ENCODE data around the gene TAOK1. TPM values are rescaled to one million over a fixed set of nuclear protein-coding genes. Genes with fewer than 3 reads are reported as not detected.
A peak's percentile ranks its signal among the peaks of the same experiment; 100 is the strongest.

TAOK1 gene
- total and polyA plus RNA-seq, 4 experiments from 2014 or later = 3.9 to 72.0 (median 37.6) TPM

- H3K27ac ChIP-seq (ENCODE audit: low read depth, low read length) = no peak overlapping the region
- Mint-ChIP-seq H3K27ac (no peak overlapping the region), H3K9me3 (no peaks in the 10 kb centered on the region), H3K4me3 (peak overlapping the region in 1 of 8 donors; percentile 21), H3K27me3 (no peaks in the 10 kb centered on the region), H3K4me1 (peaks cover 10 to 31% (median 16%) of the 10 kb centered on the region in 4 donors), H3K36me3 (peaks cover 0 to 31% of the 10 kb centered on the region in 2 donors)
- no peaks in the 10 kb centered on the region for H3K27me3 ChIP-seq (ENCODE audit: insufficient read depth, low read length)
- peaks cover 22% of the 10 kb centered on the region for H3K36me3 ChIP-seq (ENCODE audit: insufficient read depth, low read length)
- H3K4me1 ChIP-seq (ENCODE audit: insufficient read depth, low read length) = peaks cover 9% of the 10 kb centered on the region
- DNase-seq = no peak
- H3K4me3 ChIP-seq (ENCODE audit: low read length in 2 of 2) = no peak overlapping the region
- intact Hi-C loops (cut with micrococcal nuclease) = loop anchor here (10.0 kb wide), 1 partner anchor 197 kb away; no protein-coding TSS in a partner anchor
- POLR2A ChIA-PET (ENCODE audit: partially characterized antibody) = interaction anchor here (0.5 to 10.2 kb wide), 7 partner anchors 9 to 219 kb away, joined by 3 to 119 read pairs (median 10); partner anchors contain the start of gene GIT1
- CTCF ChIA-PET (ENCODE audit: partially characterized antibody) = interaction anchor here (0.8 to 28.5 kb wide), 11 partner anchors 8 to 202 kb away, joined by 3 to 523 read pairs (median 10); partner anchors contain the start of genes ANKRD13B and CORO6
- no peaks in the 10 kb centered on the region for H3K9me3 ChIP-seq (ENCODE audit: control insufficient read depth in 1 of 2, low read length in 2 of 2)
Observed at GRCh38 chr17:29571883-29572681, 181.9 kb downstream of the TAOK1 start.

GRCh38 chr17:29572691-29573557 is 182.8 kb downstream of the TAOK1 start:
- CTCF ChIA-PET (ENCODE audit: partially characterized antibody) = interaction anchor here (1.2 to 28.5 kb wide), 8 partner anchors 9 to 203 kb away, joined by 3 to 523 read pairs (median 8); partner anchors contain the start of gene CORO6

GRCh38 chr17:29573558-29573869 is 183.4 kb downstream of the TAOK1 start:
- Histone ChIP-seq H3K4me3 (ENCODE audit: low read length in 2 of 2) (no peak overlapping the region), H3K9me3 (ENCODE audit: control insufficient read depth in 1 of 2, low read length in 2 of 2) (no peaks in the 10 kb centered on the region), H3K27ac (ENCODE audit: low read depth, low read length) (no peak overlapping the region), H3K27me3 (ENCODE audit: insufficient read depth, low read length) (no peaks in the 10 kb centered on the region), H3K4me1 (ENCODE audit: insufficient read depth, low read length) (peaks cover 9% of the 10 kb centered on the region), H3K36me3 (ENCODE audit: insufficient read depth, low read length) (peaks cover 32% of the 10 kb centered on the region)
- CTCF ChIA-PET (ENCODE audit: partially characterized antibody) = interaction anchor here (1.2 to 28.5 kb wide), 8 partner anchors 10 to 203 kb away, joined by 3 to 523 read pairs (median 8); partner anchors contain the start of gene CORO6
- H3K27me3 Mint-ChIP-seq = no peaks in the 10 kb centered on the region
- peak overlapping the region in 2 of 7 donors; percentile 41 to 61 for H3K27ac Mint-ChIP-seq
- H3K4me3 Mint-ChIP-seq = no peak overlapping the region
- intact Hi-C loops (cut with micrococcal nuclease) = loop anchor here (10.0 kb wide), 1 partner anchor 199 kb away; no protein-coding TSS in a partner anchor
- peaks cover 10 to 22% (median 14%) of the 10 kb centered on the region in 4 donors for H3K4me1 Mint-ChIP-seq
- no peak for DNase-seq
- no peaks in the 10 kb centered on the region for H3K9me3 Mint-ChIP-seq
- POLR2A ChIA-PET (ENCODE audit: partially characterized antibody) = interaction anchor here (1.4 to 10.2 kb wide), 5 partner anchors 11 to 204 kb away, joined by 4 to 119 read pairs (median 13); partner anchors contain the start of gene GIT1
- H3K36me3 Mint-ChIP-seq = peaks cover 0 to 34% of the 10 kb centered on the region in 2 donors

More at GRCh38 chr17:29572691-29573557, 182.8 kb downstream of the TAOK1 start:
- intact Hi-C loops (cut with micrococcal nuclease) = loop anchor here (10.0 kb wide), 1 partner anchor 198 kb away; no protein-coding TSS in a partner anchor
- no peaks in the 10 kb centered on the region for H3K27me3 Mint-ChIP-seq
- peak overlapping the region in 1 of 7 donors; percentile 41 for H3K27ac Mint-ChIP-seq
- Histone ChIP-seq H3K9me3 (ENCODE audit: control insufficient read depth in 1 of 2, low read length in 2 of 2) (no peaks in the 10 kb centered on the region), H3K27me3 (ENCODE audit: insufficient read depth, low read length) (no peaks in the 10 kb centered on the region), H3K27ac (ENCODE audit: low read depth, low read length) (no peak overlapping the region), H3K36me3 (ENCODE audit: insufficient read depth, low read length) (peaks cover 26% of the 10 kb centered on the region), H3K4me3 (ENCODE audit: low read length in 2 of 2) (no peak overlapping the region), H3K4me1 (ENCODE audit: insufficient read depth, low read length) (peaks cover 9% of the 10 kb centered on the region)
- H3K4me3 Mint-ChIP-seq = no peak overlapping the region
- POLR2A ChIA-PET (ENCODE audit: partially characterized antibody) = interaction anchor here (0.5 to 10.2 kb wide), 8 partner anchors 10 to 219 kb away, joined by 3 to 119 read pairs (median 9); partner anchors contain the start of gene GIT1
- no peaks in the 10 kb centered on the region for H3K9me3 Mint-ChIP-seq
- peak in 3 of 5 donors; percentile 48 to 61 (median 61) for DNase-seq
- peaks cover 10 to 28% (median 16%) of the 10 kb centered on the region in 4 donors for H3K4me1 Mint-ChIP-seq
- H3K36me3 Mint-ChIP-seq = peaks cover 0 to 34% of the 10 kb centered on the region in 2 donors

GRCh38 chr17:29573871-29574731 is 183.9 kb downstream of the TAOK1 start:
- peaks cover 6% of the 10 kb centered on the region for H3K4me1 ChIP-seq (ENCODE audit: insufficient read depth, low read length)
- no peak overlapping the region for H3K4me3 ChIP-seq (ENCODE audit: low read length in 2 of 2)
- ChIA-PET CTCF (ENCODE audit: partially characterized antibody) (interaction anchor here (1.4 to 28.5 kb wide), 7 partner anchors 17 to 205 kb away, joined by 3 to 523 read pairs (median 10); partner anchors contain the start of gene CORO6), POLR2A (ENCODE audit: partially characterized antibody) (interaction anchor here (1.0 to 12.9 kb wide), 7 partner anchors 7 to 204 kb away, joined by 3 to 127 read pairs (median 13); partner anchors contain the start of genes ABHD15, ANKRD13B and TP53I13)
- Mint-ChIP-seq H3K4me3 (no peak overlapping the region), H3K9me3 (no peaks in the 10 kb centered on the region), H3K27ac (peak overlapping the region in 2 of 7 donors; percentile 22 to 41), H3K36me3 (peaks cover under 1 to 37% of the 10 kb centered on the region in 2 donors), H3K27me3 (no peaks in the 10 kb centered on the region), H3K4me1 (peaks cover 9 to 21% (median 13%) of the 10 kb centered on the region in 4 donors)
- intact Hi-C loops (cut with micrococcal nuclease) = loop anchor here (10.0 kb wide), 1 partner anchor 199 kb away; no protein-coding TSS in a partner anchor
- H3K27me3 ChIP-seq (ENCODE audit: insufficient read depth, low read length) = no peaks in the 10 kb centered on the region
- no peaks in the 10 kb centered on the region for H3K9me3 ChIP-seq (ENCODE audit: control insufficient read depth in 1 of 2, low read length in 2 of 2)
- peaks cover 36% of the 10 kb centered on the region for H3K36me3 ChIP-seq (ENCODE audit: insufficient read depth, low read length)
- H3K27ac ChIP-seq (ENCODE audit: low read depth, low read length) = no peak overlapping the region
- no peak for DNase-seq

GRCh38 chr17:29574732-29575510 is 184.8 kb downstream of the TAOK1 start:
- Mint-ChIP-seq H3K36me3 (peaks cover 5 to 41% of the 10 kb centered on the region in 2 donors), H3K27ac (peak overlapping the region in 3 of 7 donors; percentile 22 to 78 (median 41)), H3K4me3 (no peak overlapping the region), H3K9me3 (no peaks in the 10 kb centered on the region), H3K4me1 (peaks cover 3 to 16% (median 9%) of the 10 kb centered on the region in 4 donors), H3K27me3 (no peaks in the 10 kb centered on the region)
- H3K27me3 ChIP-seq (ENCODE audit: insufficient read depth, low read length) = no peaks in the 10 kb centered on the region
- CTCF ChIA-PET (ENCODE audit: partially characterized antibody) = interaction anchor here (1.4 to 28.5 kb wide), 3 partner anchors 17 to 205 kb away, joined by 4 to 523 read pairs (median 10); partner anchors contain the start of gene CORO6
- intact Hi-C loops (cut with micrococcal nuclease) = loop anchor here (10.0 kb wide), 1 partner anchor 200 kb away; no protein-coding TSS in a partner anchor
- no peak overlapping the region for H3K27ac ChIP-seq (ENCODE audit: low read depth, low read length)
- H3K4me1 ChIP-seq (ENCODE audit: insufficient read depth, low read length) = no peaks in the 10 kb centered on the region
- H3K36me3 ChIP-seq (ENCODE audit: insufficient read depth, low read length) = peaks cover 36% of the 10 kb centered on the region
- no peaks in the 10 kb centered on the region for H3K9me3 ChIP-seq (ENCODE audit: control insufficient read depth in 1 of 2, low read length in 2 of 2)
- POLR2A ChIA-PET (ENCODE audit: partially characterized antibody) = interaction anchor here (1.0 to 12.9 kb wide), 5 partner anchors 8 to 205 kb away, joined by 3 to 127 read pairs (median 13); partner anchors contain the start of genes ABHD15, ANKRD13B and TP53I13
- H3K4me3 ChIP-seq (ENCODE audit: low read length in 2 of 2) = no peak overlapping the region
- DNase-seq = no peak

All from CD4-positive, alpha-beta memory T cell (primary cell).